C4-2B (cell line): ENCODE data around the gene TAF4B.

Source experiments
- CTCF ChIP-seq: fragments of 450-650 bp; conservative IDR thresholded peaks from 2 replicates; pipeline ENCODE4 v1.5.1; 2017; ENCODE audit warnings: mild to moderate bottlenecking
- ZFX ChIP-seq: fragments of 450-650 bp; IDR thresholded peaks from 2 replicates; pipeline ENCODE4 v1.6.1; 2017

- TF ChIP-seq CTCF (no peak), ZFX (no peak)
Measured at GRCh38 chr18:26183395-26184112, 42.7 kb upstream of the TAF4B start.
